Activated naive CD8-positive, alpha-beta T cell treated with anti-CD3 and anti-CD28 coated beads, Interleukin-2, amount 10 ng/mL, durations not matched to agents 7 days and 5 days (primary cell): Measurements from ENCODE around the gene PCDHA4. TPM values are rescaled to one million over a fixed set of nuclear protein-coding genes. Genes with fewer than 3 reads are reported as not detected.
A peak's percentile ranks its signal among the peaks of the same experiment; 100 is the strongest.

ENCODE experiments used
- ATAC-seq: fragments of 150-1000 bp; cut with Tn5 transposase; one replicate; pipeline ENCODE4 v1.10.0; 2021; ENCODE audit warnings: low read depth, moderate library complexity
- POLR2A ChIA-PET: fragments of 350-600 bp; sonication (Branson Sonifier 250); formaldehyde crosslinking; loops from one replicate; lab custom pipeline; 2021; ENCODE audit warnings: antibody characterized with exemption; lab: Charles Lee
- DNase-seq: peaks from one replicate; pipeline ENCODE4 v3.0.0; 2021
- H3K27ac Mint-ChIP-seq: one replicate; pipeline ENCODE4 v1.8.0; 2022; ENCODE audit warnings: mild to moderate bottlenecking, mixed read lengths
- H3K27me3 Mint-ChIP-seq: one replicate; pipeline ENCODE4 v1.8.0; 2022; ENCODE audit warnings: mild to moderate bottlenecking, moderate library complexity, mixed read lengths
- H3K36me3 Mint-ChIP-seq: one replicate; pipeline ENCODE4 v1.8.0; 2021; ENCODE audit warnings: mild to moderate bottlenecking, mixed read lengths
- H3K4me1 Mint-ChIP-seq: one replicate; pipeline ENCODE4 v1.8.0; 2021; ENCODE audit warnings: mixed read lengths
- H3K4me3 Mint-ChIP-seq: one replicate; pipeline ENCODE4 v1.8.0; 2022; ENCODE audit warnings: mild to moderate bottlenecking, moderate library complexity, mixed read lengths
- H3K9me3 Mint-ChIP-seq: one replicate; pipeline ENCODE4 v1.8.0; 2021; ENCODE audit warnings: mixed read lengths
- total RNA-seq, 2 experiments: library from RNA; stranded (reverse); gene quantifications; one replicate each; pipeline ENCODE4 v1.2.3, GENCODE V29; 2021

The PCDHA4 gene
- total RNA-seq, 2 experiments from 2014 or later, result not detected

DNA sequence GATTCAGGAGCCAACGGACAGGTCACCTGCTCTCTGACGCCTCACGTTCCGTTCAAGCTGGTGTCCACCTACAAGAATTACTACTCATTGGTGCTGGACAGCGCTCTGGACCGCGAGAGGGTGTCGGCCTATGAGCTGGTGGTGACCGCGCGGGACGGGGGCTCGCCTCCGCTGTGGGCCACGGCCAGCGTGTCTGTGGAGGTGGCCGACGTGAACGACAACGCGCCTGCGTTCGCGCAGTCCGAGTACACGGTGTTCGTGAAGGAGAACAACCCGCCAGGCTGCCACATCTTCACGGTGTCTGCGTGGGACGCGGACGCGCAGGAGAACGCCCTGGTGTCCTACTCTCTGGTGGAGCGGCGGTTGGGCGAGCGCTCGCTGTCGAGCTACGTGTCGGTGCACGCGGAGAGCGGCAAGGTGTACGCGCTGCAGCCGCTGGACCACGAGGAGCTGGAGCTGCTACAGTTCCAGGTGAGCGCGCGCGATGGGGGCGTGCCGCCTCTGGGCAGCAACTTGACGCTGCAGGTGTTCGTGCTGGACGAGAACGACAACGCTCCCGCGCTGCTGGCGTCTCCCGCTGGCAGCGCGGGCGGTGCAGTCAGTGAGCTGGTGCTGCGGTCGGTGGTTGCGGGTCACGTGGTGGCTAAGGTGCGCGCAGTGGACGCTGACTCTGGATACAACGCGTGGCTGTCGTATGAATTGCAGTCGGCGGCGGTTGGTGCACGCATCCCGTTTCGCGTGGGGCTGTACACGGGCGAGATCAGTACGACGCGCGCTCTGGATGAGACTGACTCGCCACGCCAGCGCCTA is 50.5 kb downstream of the PCDHA4 start:
- H3K9me3 Mint-ChIP-seq, result peaks cover 14% of the 10 kb centered on the region
- H3K27ac Mint-ChIP-seq, result peak overlapping the region; percentile 51
- H3K36me3 Mint-ChIP-seq, result no peaks in the 10 kb centered on the region
- no peak for DNase-seq
- H3K27me3 Mint-ChIP-seq, result no peaks in the 10 kb centered on the region
- ATAC-seq, result no peak
- POLR2A ChIA-PET, result no interaction called here
- H3K4me3 Mint-ChIP-seq, result no peak overlapping the region
- no peaks in the 10 kb centered on the region for H3K4me1 Mint-ChIP-seq

DNA sequence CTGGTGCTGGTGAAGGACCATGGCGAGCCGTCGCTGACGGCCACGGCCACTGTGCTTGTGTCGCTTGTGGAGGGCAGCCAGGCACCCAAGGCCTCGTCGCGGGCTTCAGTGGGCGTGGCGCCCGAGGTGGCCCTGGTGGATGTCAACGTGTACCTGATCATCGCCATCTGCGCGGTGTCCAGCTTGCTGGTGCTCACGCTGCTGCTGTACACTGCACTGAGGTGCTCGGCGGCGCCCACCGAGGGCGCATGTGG is 51.0 kb downstream of the PCDHA4 start:
- peaks cover 14% of the 10 kb centered on the region for H3K9me3 Mint-ChIP-seq
- H3K4me3 Mint-ChIP-seq, result no peak overlapping the region
- ATAC-seq (no peak), DNase-seq (no peak)
- no peaks in the 10 kb centered on the region for H3K27me3 Mint-ChIP-seq
- no peaks in the 10 kb centered on the region for H3K36me3 Mint-ChIP-seq
- H3K27ac Mint-ChIP-seq, result no peak overlapping the region
- POLR2A ChIA-PET, result no interaction called here
- H3K4me1 Mint-ChIP-seq, result no peaks in the 10 kb centered on the region

DNA sequence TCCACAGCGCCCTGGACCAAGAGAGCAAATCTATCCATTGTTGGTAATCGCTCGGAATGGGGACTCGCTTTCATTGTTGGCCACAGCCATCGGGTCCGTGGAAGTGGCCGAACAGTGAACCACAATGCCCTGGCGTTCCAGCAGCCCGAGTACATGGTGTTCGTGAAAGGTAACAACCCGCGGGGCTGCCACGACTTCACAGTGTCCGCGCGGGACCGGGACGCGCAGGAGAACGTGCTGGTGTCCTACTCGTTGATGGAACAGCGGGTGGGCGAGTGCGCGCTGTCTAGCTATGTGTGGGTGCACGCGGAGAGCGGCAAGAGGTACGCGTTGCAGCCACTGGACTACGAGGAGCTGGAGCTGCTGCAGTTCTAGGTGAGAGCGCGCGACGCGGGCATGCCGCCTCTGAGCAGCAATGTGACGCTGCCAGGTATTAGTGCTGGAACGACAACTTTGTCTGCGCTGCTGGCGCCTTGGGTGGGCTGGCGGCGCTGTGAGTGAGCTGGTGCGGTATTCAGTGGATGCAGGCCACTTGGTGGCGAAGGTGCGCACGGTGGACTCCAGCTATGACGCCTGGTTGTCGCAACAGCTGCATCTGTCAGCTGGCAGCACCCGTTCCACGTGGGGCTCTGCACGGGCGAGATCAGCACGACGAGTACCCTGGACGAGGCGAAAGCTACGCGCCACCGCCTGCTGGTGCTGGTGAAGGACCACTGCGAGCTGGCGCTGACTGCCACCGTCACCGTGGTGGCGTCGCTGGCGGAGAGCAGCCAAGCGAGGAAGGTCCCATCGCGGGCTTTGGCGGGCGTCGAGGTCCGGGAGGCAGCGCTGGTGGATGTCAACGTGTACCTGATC is 55.8 kb downstream of the PCDHA4 start:
- H3K27ac Mint-ChIP-seq, result no peak overlapping the region
- H3K9me3 Mint-ChIP-seq, result peaks cover 6% of the 10 kb centered on the region
- POLR2A ChIA-PET, result no interaction called here
- ATAC-seq, result no peak
- no peak overlapping the region for H3K4me3 Mint-ChIP-seq
- H3K27me3 Mint-ChIP-seq, result no peaks in the 10 kb centered on the region
- no peak for DNase-seq
- H3K36me3 Mint-ChIP-seq, result no peaks in the 10 kb centered on the region
- H3K4me1 Mint-ChIP-seq, result no peaks in the 10 kb centered on the region

Other genes starting within 250 kb of the PCDHA4 start
- gene SRA1, start 249.6 kb upstream of the PCDHA4 start, total RNA-seq, result 10 to 100 TPM; 34.4 to 36.9 TPM
- 10 to 100 TPM; 41.3 to 47.7 TPM for gene APBB3, start 242.5 kb upstream of the PCDHA4 start, total RNA-seq
- gene SLC35A4, start 242.2 kb upstream of the PCDHA4 start, total RNA-seq, result 10 to 100 TPM; 80.8 to 94.0 TPM
- gene CD14, start 173.9 kb upstream of the PCDHA4 start, total RNA-seq, result 1 to 10 TPM; 3.5 to 4.1 TPM
- gene TMCO6, start 167.6 kb upstream of the PCDHA4 start, total RNA-seq, result 10 to 100 TPM; 39.2 to 43.7 TPM
- 10 to 100 TPM; 65.9 to 66.6 TPM for gene NDUFA2, start 159.4 kb upstream of the PCDHA4 start, total RNA-seq
- gene IK, start 159.2 kb upstream of the PCDHA4 start, total RNA-seq, result 100 to 1,000 TPM; 135 to 140 TPM
- gene WDR55, start 142.2 kb upstream of the PCDHA4 start, total RNA-seq, result 10 to 100 TPM; 41.8 to 45.4 TPM
- gene DND1, start 133.5 kb upstream of the PCDHA4 start, total RNA-seq, result 1 to 10 TPM; 3.1 to 3.4 TPM
- 10 to 100 TPM; 77.3 to 81.5 TPM for gene HARS1, start 115.7 kb upstream of the PCDHA4 start, total RNA-seq
- 10 to 100 TPM; 38.7 to 41.7 TPM for gene HARS2, start 115.6 kb upstream of the PCDHA4 start, total RNA-seq
- 10 to 100 TPM; 54.7 to 57.8 TPM for gene ZMAT2, start 106.6 kb upstream of the PCDHA4 start, total RNA-seq
- gene PCDHA1, start 20.9 kb upstream of the PCDHA4 start, total RNA-seq, result not detected
- not detected for gene PCDHA2, start 12.2 kb upstream of the PCDHA4 start, total RNA-seq
- gene PCDHA3, start 6.0 kb upstream of the PCDHA4 start, total RNA-seq, result not detected
- not detected for gene PCDHA5, start 14.5 kb downstream of the PCDHA4 start, total RNA-seq
- not detected for gene PCDHA6, start 20.9 kb downstream of the PCDHA4 start, total RNA-seq
- not detected for gene PCDHA7, start 27.2 kb downstream of the PCDHA4 start, total RNA-seq
- not detected for gene PCDHA8, start 34.1 kb downstream of the PCDHA4 start, total RNA-seq
- gene PCDHA9, start 41.3 kb downstream of the PCDHA4 start, total RNA-seq, result not detected
- not detected for gene PCDHA10, start 48.8 kb downstream of the PCDHA4 start, total RNA-seq
- not detected for gene PCDHA11, start 61.9 kb downstream of the PCDHA4 start, total RNA-seq
- gene PCDHA12, start 68.2 kb downstream of the PCDHA4 start, total RNA-seq, result not detected
- gene PCDHA13, start 75.1 kb downstream of the PCDHA4 start, total RNA-seq, result not detected
- gene PCDHAC1, start 119.2 kb downstream of the PCDHA4 start, total RNA-seq, result not detected
- not detected for gene PCDHAC2, start 159.4 kb downstream of the PCDHA4 start, total RNA-seq
- not detected for gene PCDHB1, start 244.3 kb downstream of the PCDHA4 start, total RNA-seq